H1 (cell line): ENCODE measurements around the gene TFDP1.

Experiments used
- ASH2L ChIP-seq: fragments of 200-600, 300-600 bp; sonication (generic); IDR thresholded peaks from one replicate; pipeline ENCODE4 v1.7.1; 2017; ENCODE audit warnings: low read length
- EP300 ChIP-seq, 2 experiments: IDR thresholded peaks; 1 replicate in 1 of 2; 2 replicates in 1 of 2; pipeline ENCODE4 v1.6.1; 2011 to 2012; ENCODE audit warnings: low read depth in 2 of 2, low read length in 2 of 2, mild to moderate bottlenecking in 2 of 2, borderline replicate concordance in 1 of 2, inconsistent platforms in 1 of 2, moderate library complexity in 1 of 2
- JUN ChIP-seq: IDR thresholded peaks from 2 replicates; pipeline ENCODE4 v1.6.1; 2011; ENCODE audit warnings: low read depth, mild to moderate bottlenecking, improper control_type of control experiment, low read length
- JUND ChIP-seq: IDR thresholded peaks from 2 replicates; pipeline ENCODE4 v1.6.1; 2011; ENCODE audit warnings: mild to moderate bottlenecking, improper control_type of control experiment, low read length
- POLR2A ChIP-seq, 2 experiments: IDR thresholded peaks; 1 replicate in 1 of 2; 2 replicates in 1 of 2; pipeline ENCODE4 v1.6.1; 2011; ENCODE audit warnings: low read depth in 2 of 2, low read length in 2 of 2, mild to moderate bottlenecking in 2 of 2; ENCODE audit errors: control extremely low read depth in 1 of 2
- POLR2AphosphoS5 ChIP-seq: IDR thresholded peaks from 2 replicates; pipeline ENCODE4 v1.6.1; 2011; ENCODE audit warnings: low read depth, low read length
- TF ChIP-seq, protein P1 (sequence below): IDR thresholded peaks from 2 replicates; pipeline ENCODE4 v1.6.1; 2012; ENCODE audit warnings: low read length, inconsistent platforms
- TF ChIP-seq, protein P2 (sequence below), 3 experiments: IDR thresholded peaks; 1 replicate in 2 of 3; 2 replicates in 1 of 3; pipeline versions ENCODE4 v1.5.1 to v1.6.1; 2011; ENCODE audit warnings: low read length in 3 of 3, mild to moderate bottlenecking in 3 of 3, inconsistent platforms in 2 of 3, low read depth in 1 of 3, moderate library complexity in 1 of 3; ENCODE audit not compliant: insufficient read depth in 1 of 3; ENCODE audit errors: control extremely low read depth in 1 of 3

DNA sequence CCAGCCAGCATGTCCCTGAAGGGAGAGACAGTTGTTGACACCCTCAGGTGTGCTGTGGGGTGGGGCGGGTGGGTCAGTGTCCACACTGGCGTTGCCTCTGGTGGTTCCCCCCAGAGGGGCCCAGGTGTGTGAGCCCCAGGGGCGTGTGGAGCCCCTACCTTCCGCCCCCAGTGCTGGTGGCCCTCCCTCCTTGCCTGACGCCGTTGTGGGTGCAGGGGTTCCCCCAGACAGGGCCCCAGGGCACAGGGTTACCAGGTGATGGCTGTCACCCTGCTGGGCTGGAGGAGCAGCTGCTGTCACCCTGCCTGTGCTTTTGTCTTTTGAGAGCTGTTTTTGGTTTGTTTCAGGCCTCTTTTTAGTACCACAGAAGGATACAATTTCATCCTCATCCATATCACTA, 46.3 kb downstream of the TFDP1 start:
- TF ChIP-seq, protein P1, sequence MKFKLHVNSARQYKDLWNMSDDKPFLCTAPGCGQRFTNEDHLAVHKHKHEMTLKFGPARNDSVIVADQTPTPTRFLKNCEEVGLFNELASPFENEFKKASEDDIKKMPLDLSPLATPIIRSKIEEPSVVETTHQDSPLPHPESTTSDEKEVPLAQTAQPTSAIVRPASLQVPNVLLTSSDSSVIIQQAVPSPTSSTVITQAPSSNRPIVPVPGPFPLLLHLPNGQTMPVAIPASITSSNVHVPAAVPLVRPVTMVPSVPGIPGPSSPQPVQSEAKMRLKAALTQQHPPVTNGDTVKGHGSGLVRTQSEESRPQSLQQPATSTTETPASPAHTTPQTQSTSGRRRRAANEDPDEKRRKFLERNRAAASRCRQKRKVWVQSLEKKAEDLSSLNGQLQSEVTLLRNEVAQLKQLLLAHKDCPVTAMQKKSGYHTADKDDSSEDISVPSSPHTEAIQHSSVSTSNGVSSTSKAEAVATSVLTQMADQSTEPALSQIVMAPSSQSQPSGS: no peak
- TF ChIP-seq ASH2L (no peak), JUN (no peak), JUND (no peak), POLR2AphosphoS5 (no peak), EP300 (IDR thresholded peaks at IDR 0.05; ENCODE audit: borderline replicate concordance in 1 of 2, low read depth in 2 of 2, low read length in 2 of 2) (no peak), POLR2A (IDR thresholded peaks at IDR 0.05; ENCODE audit: control extremely low read depth in 1 of 2, low read depth in 2 of 2, low read length in 2 of 2) (no peak)
- TF ChIP-seq, protein P2, sequence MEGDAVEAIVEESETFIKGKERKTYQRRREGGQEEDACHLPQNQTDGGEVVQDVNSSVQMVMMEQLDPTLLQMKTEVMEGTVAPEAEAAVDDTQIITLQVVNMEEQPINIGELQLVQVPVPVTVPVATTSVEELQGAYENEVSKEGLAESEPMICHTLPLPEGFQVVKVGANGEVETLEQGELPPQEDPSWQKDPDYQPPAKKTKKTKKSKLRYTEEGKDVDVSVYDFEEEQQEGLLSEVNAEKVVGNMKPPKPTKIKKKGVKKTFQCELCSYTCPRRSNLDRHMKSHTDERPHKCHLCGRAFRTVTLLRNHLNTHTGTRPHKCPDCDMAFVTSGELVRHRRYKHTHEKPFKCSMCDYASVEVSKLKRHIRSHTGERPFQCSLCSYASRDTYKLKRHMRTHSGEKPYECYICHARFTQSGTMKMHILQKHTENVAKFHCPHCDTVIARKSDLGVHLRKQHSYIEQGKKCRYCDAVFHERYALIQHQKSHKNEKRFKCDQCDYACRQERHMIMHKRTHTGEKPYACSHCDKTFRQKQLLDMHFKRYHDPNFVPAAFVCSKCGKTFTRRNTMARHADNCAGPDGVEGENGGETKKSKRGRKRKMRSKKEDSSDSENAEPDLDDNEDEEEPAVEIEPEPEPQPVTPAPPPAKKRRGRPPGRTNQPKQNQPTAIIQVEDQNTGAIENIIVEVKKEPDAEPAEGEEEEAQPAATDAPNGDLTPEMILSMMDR (IDR thresholded peaks at IDR 0.05; ENCODE audit: control extremely low read depth in 1 of 3, insufficient read depth in 1 of 3, low read depth in 1 of 3, low read length in 3 of 3): no peak
